HCT116 (cell line): Measurements from ENCODE around the gene STK38L. TPM values are rescaled to one million over a fixed set of nuclear protein-coding genes. Genes with fewer than 3 reads are reported as not detected.

Experiments used
- ATAC-seq: fragments of 200-7000 bp; cut with Tn5 transposase; 2 replicates; pipeline ENCODE4 v1.9.1; 2020; ENCODE audit warnings: mild to moderate bottlenecking, moderate library complexity
- BruUV-seq: library from RNA; stranded (reverse); fragments of 400-500 nt; replicated peaks from 2 replicates; lab custom pipeline; 2021; lab: Mats Ljungman, UMichigan
- CTCF ChIA-PET: fragments of 300-600 bp; sonication (Branson Sonifier 250); formaldehyde crosslinking; loops from one replicate; lab custom pipeline; 2021; ENCODE audit warnings: antibody characterized with exemption; lab: Charles Lee
- POLR2A ChIA-PET: fragments of 300-600, 350-600 bp; sonication (Branson Sonifier 250); formaldehyde crosslinking; loops from one replicate; lab custom pipeline; 2021; ENCODE audit warnings: antibody characterized with exemption; lab: Charles Lee
- RAD21 ChIA-PET, 2 experiments: fragments of 300-600 bp; sonication (Branson Sonifier 250); formaldehyde crosslinking; loops; one replicate each; lab custom pipeline; 2023; ENCODE audit warnings: low total read pairs in 2 of 2; ENCODE audit not compliant: uncharacterized antibody in 2 of 2, unreplicated experiment in 2 of 2, low non-redundant PET in 1 of 2; lab: Charles Lee
- DNase-seq: peaks from one replicate; pipeline ENCODE4 v3.0.0-alpha.2; 2010; ENCODE audit warnings: low read depth, low spot score
- H2AFZ ChIP-seq: fragments of 200-600 bp; shearing (Covaris generic), sonication (generic); 2 replicates; pipeline ENCODE4 v1.6.1; 2017; ENCODE audit warnings: low read depth, mixed run types, mixed read lengths, antibody characterized with exemption, low read length; ENCODE audit not compliant: poor library complexity, severe bottlenecking
- H3K27ac ChIP-seq: 2 replicates; pipeline ENCODE4 v1.5.1; 2012; ENCODE audit warnings: low read depth, low read length
- H3K27me3 ChIP-seq: fragments of 200-600 bp; sonication (generic); 2 replicates; pipeline ENCODE4 v1.6.1; 2016; ENCODE audit warnings: mixed run types, low read length, mixed read lengths; ENCODE audit not compliant: insufficient read depth
- H3K36me3 ChIP-seq, 2 experiments: fragments of 200-500 bp in 1 of 2; fragments of 200-600 bp in 1 of 2; sonication (Bioruptor generic) in 1 of 2; sonication (generic) in 1 of 2; 2 replicates each; pipeline versions ENCODE4 v1.5.1 to v1.6.1; 2014 to 2016; ENCODE audit warnings: low read length in 2 of 2, inconsistent platforms in 1 of 2, mixed read lengths in 1 of 2, mixed run types in 1 of 2; ENCODE audit not compliant: insufficient read depth in 2 of 2, control insufficient read depth in 1 of 2
- H3K4me1 ChIP-seq, 2 experiments: fragments of 200-600 bp in 1 of 2; sonication (generic) in 1 of 2; 2 replicates each; pipeline versions ENCODE4 v1.5.1 to v1.6.1; 2012 to 2017; ENCODE audit warnings: low read length in 2 of 2, inconsistent platforms in 1 of 2, mild to moderate bottlenecking in 1 of 2, mixed read lengths in 1 of 2, mixed run types in 1 of 2, moderate library complexity in 1 of 2; ENCODE audit not compliant: insufficient read depth in 2 of 2, control insufficient read depth in 1 of 2
- H3K4me2 ChIP-seq: fragments of 200-600 bp; sonication (generic); 2 replicates; pipeline ENCODE4 v1.6.1; 2017; ENCODE audit warnings: mixed run types, low read length, mixed read lengths
- H3K4me3 ChIP-seq, 2 experiments: fragments of 200-600 bp in 1 of 2; sonication (generic) in 1 of 2; replicated peaks in 1 of 2; 2 replicates each; pipeline ENCODE4 v1.5.1; 2011 to 2016; ENCODE audit warnings: low read length in 2 of 2, control low read depth in 1 of 2, low read depth in 1 of 2, mild to moderate bottlenecking in 1 of 2, mixed read lengths in 1 of 2, mixed run types in 1 of 2
- H3K79me2 ChIP-seq: fragments of 200-600 bp; sonication (generic); 2 replicates; pipeline ENCODE4 v1.6.1; 2017; ENCODE audit warnings: mild to moderate bottlenecking, mixed run types, low read length, moderate library complexity, mixed read lengths; ENCODE audit not compliant: insufficient read depth
- H3K9ac ChIP-seq: fragments of 200-600 bp; sonication (generic); 2 replicates; pipeline ENCODE4 v1.6.1; 2016; ENCODE audit warnings: low read length, mixed read lengths
- H3K9me2 ChIP-seq: fragments of 200-600 bp; sonication (generic), shearing (Covaris generic); 2 replicates; pipeline ENCODE4 v1.6.1; 2017; ENCODE audit warnings: mixed run types, mild to moderate bottlenecking, moderate library complexity; ENCODE audit not compliant: insufficient read depth
- H3K9me3 ChIP-seq, 2 experiments: fragments of 200-500 bp in 1 of 2; fragments of 200-600 bp in 1 of 2; sonication (Bioruptor generic) in 1 of 2; sonication (generic) in 1 of 2; 2 replicates each; pipeline ENCODE4 v1.6.1; 2014 to 2017; ENCODE audit warnings: low read length in 2 of 2, mixed read lengths in 2 of 2, inconsistent platforms in 1 of 2, low read depth in 1 of 2, mild to moderate bottlenecking in 1 of 2, mixed run types in 1 of 2, moderate library complexity in 1 of 2; ENCODE audit not compliant: control insufficient read depth in 1 of 2, insufficient read depth in 1 of 2
- H4K20me1 ChIP-seq: fragments of 200-600 bp; sonication (generic), shearing (Covaris generic); 2 replicates; pipeline ENCODE4 v1.6.1; 2017; ENCODE audit warnings: mixed run types, mild to moderate bottlenecking, moderate library complexity; ENCODE audit not compliant: insufficient read depth
- EGR1 ChIP-seq: IDR thresholded peaks from 2 replicates; pipeline ENCODE4 v1.6.1; 2012; ENCODE audit warnings: low read depth
- EZH2phosphoT487 ChIP-seq: fragments of 200-600 bp; IDR thresholded peaks from 2 replicates; pipeline ENCODE4 v1.6.1; 2018; ENCODE audit warnings: antibody characterized with exemption, borderline replicate concordance
- FOSL1 ChIP-seq: IDR thresholded peaks from 2 replicates; pipeline ENCODE4 v1.6.1; 2012; ENCODE audit warnings: low read depth
- POLR2A ChIP-seq: IDR thresholded peaks from 2 replicates; pipeline ENCODE4 v1.7.0; 2011; ENCODE audit warnings: borderline replicate concordance; ENCODE audit not compliant: insufficient read depth, insufficient read length; ENCODE audit errors: extremely low read depth
- POLR2AphosphoS5 ChIP-seq: IDR thresholded peaks from 2 replicates; pipeline ENCODE4 v1.6.1; 2011; ENCODE audit warnings: mild to moderate bottlenecking, low read depth, low read length, moderate library complexity
- RAD21 ChIP-seq: IDR thresholded peaks from 2 replicates; pipeline ENCODE4 v1.6.1; 2012; ENCODE audit warnings: low read depth, mild to moderate bottlenecking
- SIN3A ChIP-seq: IDR thresholded peaks from 2 replicates; pipeline ENCODE4 v1.6.1; 2012; ENCODE audit warnings: low read depth
- SP1 ChIP-seq: IDR thresholded peaks from 2 replicates; pipeline ENCODE4 v1.6.1; 2012; ENCODE audit warnings: low read depth
- TCF7L2 ChIP-seq: IDR thresholded peaks from 2 replicates; pipeline ENCODE4 v1.7.0; 2011; ENCODE audit warnings: borderline replicate concordance, inconsistent platforms; ENCODE audit not compliant: insufficient read depth, insufficient read length; ENCODE audit errors: extremely low read depth
- YY1 ChIP-seq: IDR thresholded peaks from 2 replicates; pipeline ENCODE4 v1.6.1; 2011; ENCODE audit warnings: low read length, low read depth, moderate library complexity, mild to moderate bottlenecking; ENCODE audit not compliant: insufficient replicate concordance; ENCODE audit errors: extremely low read depth
- ZFX ChIP-seq: fragments of 450-650 bp; IDR thresholded peaks from 2 replicates; pipeline ENCODE4 v1.6.1; 2017
- intact Hi-C: fragments of 100-400 bp; cut with micrococcal nuclease; formaldehyde crosslinking; loops from 2 replicates; pipeline ENCODE4 v1.10.0; 2022
- total RNA-seq: library from RNA; stranded (reverse); gene quantifications from one replicate; pipeline ENCODE4 v1.2.1, GENCODE V29; 2021; ENCODE audit not compliant: unreplicated experiment
- TF ChIP-seq, protein P1 (sequence below), 3 experiments: fragments of 200-600 bp in 1 of 3; sonication (generic) in 1 of 3; IDR thresholded peaks in 2 of 3; conservative IDR thresholded peaks in 1 of 3; 2 replicates each; pipeline ENCODE4 v1.5.1; 2012 to 2017; ENCODE audit warnings: low read depth in 2 of 3, low read length in 2 of 3, antibody characterized with exemption in 1 of 3, borderline replicate concordance in 1 of 3, control low read depth in 1 of 3, mild to moderate bottlenecking in 1 of 3, mixed read lengths in 1 of 3, mixed run types in 1 of 3, moderate library complexity in 1 of 3; ENCODE audit not compliant: insufficient read depth in 1 of 3
- TF ChIP-seq, protein P2 (sequence below): IDR thresholded peaks from 2 replicates; pipeline ENCODE4 v1.6.1; 2012; ENCODE audit warnings: low read depth
- TF ChIP-seq, protein P3 (sequence below): IDR thresholded peaks from 2 replicates; pipeline ENCODE4 v1.6.1; 2011; ENCODE audit warnings: mild to moderate bottlenecking, low read length, moderate library complexity; ENCODE audit not compliant: insufficient replicate concordance; ENCODE audit errors: extremely low read depth

Gene STK38L
- total RNA-seq, 1 experiment from 2014 or later = 23.9 TPM

DNA sequence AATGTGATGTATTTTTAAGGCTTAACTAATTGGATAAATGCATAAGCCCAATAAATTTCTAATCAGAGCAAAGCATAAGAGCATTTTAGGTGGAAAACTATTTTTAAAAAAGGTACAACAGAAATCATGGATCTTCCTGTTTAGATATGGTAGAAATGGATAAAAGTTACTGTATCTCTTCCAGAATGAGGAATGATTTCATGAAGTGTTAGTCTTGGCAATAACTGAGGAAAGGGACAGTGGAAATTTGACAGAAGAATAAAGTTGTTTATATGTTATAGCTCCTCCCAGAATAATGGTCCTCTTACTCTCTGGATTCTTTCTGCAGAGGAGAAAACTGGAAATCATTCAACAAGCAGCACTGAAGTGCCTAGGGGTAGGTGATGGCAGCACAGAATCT is 56.1 kb downstream of the STK38L start:
- ChIA-PET POLR2A (no interaction called here), RAD21 (no interaction called here), CTCF (no interaction called here)
- DNase-seq (no peak), ATAC-seq (no peak)
- Histone ChIP-seq H3K27me3 (no peaks in the 10 kb centered on the region), H3K79me2 (no peaks in the 10 kb centered on the region), H3K4me1 (no peaks in the 10 kb centered on the region), H3K9ac (no peak overlapping the region), H3K4me3 (no peak overlapping the region), H3K27ac (no peak overlapping the region), H3K9me3 (no peaks in the 10 kb centered on the region), H4K20me1 (no peaks in the 10 kb centered on the region), H3K4me2 (no peak overlapping the region), H2AFZ (no peak overlapping the region), H3K36me3 (no peaks in the 10 kb centered on the region), H3K9me2 (no peaks in the 10 kb centered on the region)
- intact Hi-C loops = loop anchor here (10.0 kb wide), 1 partner anchor 155 kb away; no protein-coding TSS in a partner anchor
- BruUV-seq = no TSS peak
- TF ChIP-seq YY1 (no peak), POLR2AphosphoS5 (no peak), EZH2phosphoT487 (no peak), TCF7L2 (no peak), SIN3A (no peak), FOSL1 (no peak), SP1 (no peak), ZFX (no peak), RAD21 (no peak), POLR2A (no peak), EGR1 (no peak)
- TF ChIP-seq, protein P1, sequence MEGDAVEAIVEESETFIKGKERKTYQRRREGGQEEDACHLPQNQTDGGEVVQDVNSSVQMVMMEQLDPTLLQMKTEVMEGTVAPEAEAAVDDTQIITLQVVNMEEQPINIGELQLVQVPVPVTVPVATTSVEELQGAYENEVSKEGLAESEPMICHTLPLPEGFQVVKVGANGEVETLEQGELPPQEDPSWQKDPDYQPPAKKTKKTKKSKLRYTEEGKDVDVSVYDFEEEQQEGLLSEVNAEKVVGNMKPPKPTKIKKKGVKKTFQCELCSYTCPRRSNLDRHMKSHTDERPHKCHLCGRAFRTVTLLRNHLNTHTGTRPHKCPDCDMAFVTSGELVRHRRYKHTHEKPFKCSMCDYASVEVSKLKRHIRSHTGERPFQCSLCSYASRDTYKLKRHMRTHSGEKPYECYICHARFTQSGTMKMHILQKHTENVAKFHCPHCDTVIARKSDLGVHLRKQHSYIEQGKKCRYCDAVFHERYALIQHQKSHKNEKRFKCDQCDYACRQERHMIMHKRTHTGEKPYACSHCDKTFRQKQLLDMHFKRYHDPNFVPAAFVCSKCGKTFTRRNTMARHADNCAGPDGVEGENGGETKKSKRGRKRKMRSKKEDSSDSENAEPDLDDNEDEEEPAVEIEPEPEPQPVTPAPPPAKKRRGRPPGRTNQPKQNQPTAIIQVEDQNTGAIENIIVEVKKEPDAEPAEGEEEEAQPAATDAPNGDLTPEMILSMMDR (IDR thresholded peaks at IDR 0.05 in 2 of 3, conservative IDR thresholded peaks at IDR 0.05 in 1 of 3; ENCODE audit: borderline replicate concordance in 1 of 3, insufficient read depth in 1 of 3, low read depth in 2 of 3, low read length in 2 of 3) = no peak
- TF ChIP-seq, protein P2, sequence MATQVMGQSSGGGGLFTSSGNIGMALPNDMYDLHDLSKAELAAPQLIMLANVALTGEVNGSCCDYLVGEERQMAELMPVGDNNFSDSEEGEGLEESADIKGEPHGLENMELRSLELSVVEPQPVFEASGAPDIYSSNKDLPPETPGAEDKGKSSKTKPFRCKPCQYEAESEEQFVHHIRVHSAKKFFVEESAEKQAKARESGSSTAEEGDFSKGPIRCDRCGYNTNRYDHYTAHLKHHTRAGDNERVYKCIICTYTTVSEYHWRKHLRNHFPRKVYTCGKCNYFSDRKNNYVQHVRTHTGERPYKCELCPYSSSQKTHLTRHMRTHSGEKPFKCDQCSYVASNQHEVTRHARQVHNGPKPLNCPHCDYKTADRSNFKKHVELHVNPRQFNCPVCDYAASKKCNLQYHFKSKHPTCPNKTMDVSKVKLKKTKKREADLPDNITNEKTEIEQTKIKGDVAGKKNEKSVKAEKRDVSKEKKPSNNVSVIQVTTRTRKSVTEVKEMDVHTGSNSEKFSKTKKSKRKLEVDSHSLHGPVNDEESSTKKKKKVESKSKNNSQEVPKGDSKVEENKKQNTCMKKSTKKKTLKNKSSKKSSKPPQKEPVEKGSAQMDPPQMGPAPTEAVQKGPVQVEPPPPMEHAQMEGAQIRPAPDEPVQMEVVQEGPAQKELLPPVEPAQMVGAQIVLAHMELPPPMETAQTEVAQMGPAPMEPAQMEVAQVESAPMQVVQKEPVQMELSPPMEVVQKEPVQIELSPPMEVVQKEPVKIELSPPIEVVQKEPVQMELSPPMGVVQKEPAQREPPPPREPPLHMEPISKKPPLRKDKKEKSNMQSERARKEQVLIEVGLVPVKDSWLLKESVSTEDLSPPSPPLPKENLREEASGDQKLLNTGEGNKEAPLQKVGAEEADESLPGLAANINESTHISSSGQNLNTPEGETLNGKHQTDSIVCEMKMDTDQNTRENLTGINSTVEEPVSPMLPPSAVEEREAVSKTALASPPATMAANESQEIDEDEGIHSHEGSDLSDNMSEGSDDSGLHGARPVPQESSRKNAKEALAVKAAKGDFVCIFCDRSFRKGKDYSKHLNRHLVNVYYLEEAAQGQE = no peak
- TF ChIP-seq, protein P3, sequence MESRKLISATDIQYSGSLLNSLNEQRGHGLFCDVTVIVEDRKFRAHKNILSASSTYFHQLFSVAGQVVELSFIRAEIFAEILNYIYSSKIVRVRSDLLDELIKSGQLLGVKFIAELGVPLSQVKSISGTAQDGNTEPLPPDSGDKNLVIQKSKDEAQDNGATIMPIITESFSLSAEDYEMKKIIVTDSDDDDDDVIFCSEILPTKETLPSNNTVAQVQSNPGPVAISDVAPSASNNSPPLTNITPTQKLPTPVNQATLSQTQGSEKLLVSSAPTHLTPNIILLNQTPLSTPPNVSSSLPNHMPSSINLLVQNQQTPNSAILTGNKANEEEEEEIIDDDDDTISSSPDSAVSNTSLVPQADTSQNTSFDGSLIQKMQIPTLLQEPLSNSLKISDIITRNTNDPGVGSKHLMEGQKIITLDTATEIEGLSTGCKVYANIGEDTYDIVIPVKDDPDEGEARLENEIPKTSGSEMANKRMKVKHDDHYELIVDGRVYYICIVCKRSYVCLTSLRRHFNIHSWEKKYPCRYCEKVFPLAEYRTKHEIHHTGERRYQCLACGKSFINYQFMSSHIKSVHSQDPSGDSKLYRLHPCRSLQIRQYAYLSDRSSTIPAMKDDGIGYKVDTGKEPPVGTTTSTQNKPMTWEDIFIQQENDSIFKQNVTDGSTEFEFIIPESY = no peak
